RKO (cell line): ENCODE data around the gene NRG2.

Experiments
- DNase-seq: peaks from one replicate; pipeline ENCODE4 v3.0.0-alpha.2; 2016; ENCODE audit warnings: low spot score

The NRG2 gene

GRCh38 chr5:139877129-139877597 lies 165.9 kb downstream of the NRG2 start:
- no peak for DNase-seq

DNA sequence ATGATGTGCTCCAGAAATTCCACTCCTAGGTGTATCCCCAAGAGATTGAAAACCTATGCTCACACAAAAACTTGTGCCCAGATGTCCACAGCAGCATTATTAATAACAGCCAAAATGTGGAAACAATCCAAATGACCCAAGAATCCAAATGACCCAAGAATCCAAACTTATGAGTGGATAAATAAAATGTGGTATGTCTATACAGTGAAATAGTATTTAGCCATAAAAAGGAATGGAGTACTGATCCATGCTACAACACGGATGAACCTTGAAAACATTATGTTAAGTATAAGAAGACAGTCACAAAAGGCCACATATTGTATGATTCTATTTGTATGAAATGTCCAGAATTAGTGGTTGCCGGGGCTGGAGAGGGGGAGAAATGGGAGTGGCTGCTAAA lies 167.1 kb downstream of the NRG2 start:
- DNase-seq, result no peak

- no peak for DNase-seq
Observed at GRCh38 chr5:139872851-139873794, 170.0 kb downstream of the NRG2 start.

DNA sequence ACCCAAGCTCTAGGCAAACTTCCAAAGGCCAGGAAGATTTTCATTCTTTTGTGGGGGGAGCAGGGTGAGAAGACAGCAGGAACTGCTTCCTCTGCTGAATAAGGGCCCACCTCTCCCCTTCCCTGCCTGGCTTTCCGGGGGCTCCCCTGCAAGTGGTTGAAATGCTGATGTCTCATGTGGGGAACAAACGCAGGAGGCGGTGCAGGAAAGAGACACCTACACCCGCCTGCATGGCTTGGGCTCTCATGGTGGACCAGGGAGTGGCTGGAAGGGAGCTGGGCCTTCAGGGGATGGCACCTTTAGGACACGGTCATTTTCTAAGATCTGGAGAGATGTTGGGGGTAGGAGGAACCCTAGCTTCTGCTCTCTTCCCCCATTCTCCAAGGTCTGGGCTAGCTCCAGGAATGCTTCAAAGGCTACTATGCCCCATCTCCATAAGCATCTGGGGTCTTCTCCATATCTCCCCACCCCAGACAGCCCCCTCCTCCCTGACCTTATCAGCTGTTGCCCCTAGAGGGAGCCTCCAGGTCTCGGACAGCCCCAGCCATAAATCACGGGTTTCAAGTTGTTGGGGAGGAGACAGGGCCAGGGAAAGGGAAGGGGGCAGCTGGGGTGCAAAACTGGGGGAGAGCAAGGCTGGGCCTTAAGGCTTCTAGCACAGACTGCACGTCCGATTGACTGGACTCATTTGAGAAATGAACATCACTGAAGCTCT lies 170.9 kb downstream of the NRG2 start:
- no peak for DNase-seq

- DNase-seq, result no peak
Observed at GRCh38 chr5:139871614-139872013, 171.5 kb downstream of the NRG2 start.

DNA sequence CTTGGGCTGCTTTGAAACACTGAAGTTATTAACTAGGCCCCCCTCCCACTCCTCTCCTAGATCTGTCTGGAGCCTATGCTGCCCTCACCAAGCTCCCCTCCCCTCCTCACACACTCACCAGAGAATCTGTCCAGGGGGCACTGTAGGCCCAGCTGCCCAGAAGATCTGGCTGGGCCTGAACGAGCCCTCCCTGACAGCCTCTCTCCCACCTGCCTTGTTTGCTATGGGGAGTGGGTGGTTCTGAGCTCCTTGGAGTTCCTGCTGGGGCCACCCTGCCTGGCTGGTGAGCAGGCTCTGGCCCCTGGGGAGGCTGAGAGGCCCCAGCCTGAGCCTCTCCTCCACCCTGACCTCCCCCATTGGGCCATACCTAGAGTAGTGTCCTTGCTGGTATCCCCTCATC lies 172.4 kb downstream of the NRG2 start:
- DNase-seq, result no peak

GRCh38 chr5:139869042-139869790 lies 173.9 kb downstream of the NRG2 start:
- DNase-seq, result no peak

DNA sequence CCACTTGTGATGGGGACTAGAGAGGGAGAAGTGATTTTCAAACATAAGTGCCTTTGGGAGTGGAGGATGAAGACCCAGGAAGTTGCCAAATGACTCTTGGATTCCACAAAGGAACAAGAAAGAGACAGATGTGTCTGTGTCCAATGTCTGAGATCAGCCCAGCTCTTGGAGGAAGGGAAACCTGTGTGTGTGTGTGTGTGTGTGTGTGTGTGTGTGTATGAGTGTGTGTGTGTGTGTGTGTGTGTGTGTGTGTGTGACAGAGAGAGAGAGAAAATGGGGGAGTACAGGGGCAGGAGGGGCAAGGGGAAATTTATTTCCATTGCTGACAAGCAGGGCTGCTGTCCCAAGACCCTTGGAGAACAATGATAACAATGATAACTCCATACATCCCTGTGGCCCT lies 175.5 kb downstream of the NRG2 start:
- no peak for DNase-seq

DNA sequence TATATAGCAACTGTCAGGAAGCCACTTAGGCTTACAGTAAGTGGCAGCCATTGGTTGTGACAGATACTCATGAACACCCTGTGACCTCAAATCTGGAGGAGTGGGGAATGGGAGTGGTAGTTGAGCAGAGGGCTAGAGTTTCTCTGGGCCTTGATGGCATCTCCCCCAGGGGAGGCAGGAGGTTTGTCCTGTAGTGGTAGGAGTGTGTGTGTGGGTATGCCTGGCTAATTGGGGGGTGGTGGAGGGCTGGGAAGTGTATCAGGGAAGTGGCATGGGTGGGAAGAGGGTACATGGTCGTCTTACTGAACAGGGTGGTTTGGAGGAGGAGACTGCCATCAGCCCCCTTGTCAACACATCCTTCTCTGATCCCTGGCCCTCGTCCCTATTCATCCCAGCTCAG lies 176.0 kb downstream of the NRG2 start:
- DNase-seq, result no peak

GRCh38 chr5:139864716-139865483 lies 178.2 kb downstream of the NRG2 start:
- no peak for DNase-seq

GRCh38 chr5:139863855-139864558 lies 179.1 kb downstream of the NRG2 start:
- DNase-seq, result peak; percentile 52

- DNase-seq, result no peak
Observed at GRCh38 chr5:139863361-139863760, 179.7 kb downstream of the NRG2 start.

DNA sequence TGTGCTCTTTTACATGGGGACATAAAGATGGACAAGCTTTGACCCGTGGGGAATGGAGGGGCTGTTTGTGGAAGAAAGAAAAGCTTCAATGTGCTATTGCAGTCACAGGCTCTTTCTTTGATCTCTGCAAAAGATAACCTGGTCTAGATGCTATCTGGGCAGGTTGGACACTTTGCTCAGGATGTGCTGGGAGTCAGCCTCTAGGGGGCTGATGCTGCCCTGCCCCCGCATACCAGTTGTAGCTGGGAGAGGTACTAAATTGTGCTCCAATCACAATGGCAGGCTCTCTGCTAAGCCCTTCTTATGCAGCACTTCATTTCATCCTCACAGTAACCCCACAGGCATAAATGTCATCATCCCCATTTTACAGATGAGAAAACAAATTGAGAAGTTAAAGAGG lies 180.3 kb downstream of the NRG2 start:
- DNase-seq, result no peak

GRCh38 chr5:139862313-139862712 lies 180.8 kb downstream of the NRG2 start:
- peak; percentile 81 for DNase-seq

GRCh38 chr5:139861889-139862207 lies 181.3 kb downstream of the NRG2 start:
- DNase-seq, result no peak

DNA sequence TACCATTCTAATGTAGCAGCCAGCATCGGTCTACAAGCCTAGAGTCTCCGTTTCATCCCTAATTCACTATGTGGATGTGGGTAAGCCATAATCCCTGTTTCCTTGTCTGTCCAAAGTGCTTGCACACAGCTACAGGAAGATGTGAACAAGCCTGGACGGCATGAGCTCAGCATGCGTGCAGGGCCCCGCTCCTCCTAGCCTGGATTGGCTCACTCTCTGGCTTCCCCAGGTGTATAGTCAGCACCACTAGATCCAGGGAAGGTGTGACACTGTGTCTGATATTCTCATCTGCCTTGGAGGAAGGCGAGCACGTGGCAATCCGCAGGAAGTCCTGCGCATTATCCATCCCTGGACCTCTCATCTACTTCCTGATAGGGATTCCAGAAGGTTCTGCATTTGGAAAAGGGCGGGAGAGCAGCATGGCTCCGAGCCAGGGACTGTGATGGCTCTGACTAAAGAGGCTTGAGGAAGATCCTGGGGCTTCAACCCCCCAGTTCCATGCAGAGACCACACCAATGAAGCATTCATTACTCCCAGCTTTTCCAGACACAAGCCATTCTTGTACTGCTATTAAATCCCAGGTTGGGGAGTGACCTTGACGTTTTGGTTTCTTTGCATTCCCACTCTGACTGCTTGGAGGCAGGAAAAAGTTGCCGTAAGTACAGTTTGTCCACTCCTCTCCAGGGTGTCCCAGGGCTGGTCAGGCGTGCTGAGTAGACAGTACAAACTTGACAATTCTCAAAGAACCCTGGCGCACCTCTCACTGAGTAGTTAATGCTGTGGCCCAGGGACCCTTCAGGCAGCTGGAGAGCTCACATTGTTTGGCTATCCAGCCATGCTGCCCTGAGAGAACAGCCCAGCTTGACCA lies 181.8 kb downstream of the NRG2 start:
- DNase-seq, result no peak

- no peak for DNase-seq
Observed at GRCh38 chr5:139859013-139859412, 184.1 kb downstream of the NRG2 start.

- no peak for DNase-seq
Observed at GRCh38 chr5:139856714-139857113, 186.4 kb downstream of the NRG2 start.

- DNase-seq, result no peak
Observed at GRCh38 chr5:139855946-139856540, 187.1 kb downstream of the NRG2 start.

GRCh38 chr5:139855451-139855850 lies 187.6 kb downstream of the NRG2 start:
- DNase-seq, result no peak
